Spleen (tissue), 11 donors: ENCODE results near the gene DRG1. TPM values are rescaled to one million over a fixed set of nuclear protein-coding genes. Genes with fewer than 3 reads are reported as not detected.

Experiments used
- DNase-seq: peaks from one replicate; pipeline ENCODE4 v3.0.0-alpha.2; 2020
- H3K27ac ChIP-seq, 8 donors: fragments of 200-600 bp; sonication (generic) in 7 of 8; 1 replicate in 4 of 8; 2 replicates in 4 of 8; pipeline versions ENCODE4 v1.5.0 to v1.8.0; 2016 to 2021; ENCODE audit warnings: inconsistent platforms in 4 of 8, mild to moderate bottlenecking in 4 of 8, moderate library complexity in 1 of 8
- H3K27me3 ChIP-seq, 7 donors: fragments of 200-600 bp; sonication (generic) in 6 of 7; replicated peaks in 1 of 7; 1 replicate in 4 of 7; 2 replicates in 3 of 7; pipeline versions ENCODE4 v1.5.0 to v1.8.0; 2016 to 2021; ENCODE audit warnings: inconsistent platforms in 3 of 7, mild to moderate bottlenecking in 1 of 7
- H3K36me3 ChIP-seq, 6 donors: fragments of 200-600 bp; sonication (generic) in 5 of 6; 1 replicate in 4 of 6; 2 replicates in 2 of 6; pipeline versions ENCODE4 v1.5.0 to v1.8.0; 2016 to 2021; ENCODE audit warnings: inconsistent platforms in 2 of 6
- H3K4me1 ChIP-seq, 6 donors: fragments of 200-600 bp; sonication (generic) in 5 of 6; 1 replicate in 3 of 6; 2 replicates in 3 of 6; pipeline versions ENCODE4 v1.5.0 to v1.8.0; 2016 to 2021; ENCODE audit warnings: inconsistent platforms in 3 of 6
- H3K4me3 ChIP-seq, 8 donors: fragments of 200-600 bp; sonication (generic) in 7 of 8; 1 replicate in 4 of 8; 2 replicates in 4 of 8; pipeline versions ENCODE4 v1.5.0 to v1.8.0; 2016 to 2021; ENCODE audit warnings: inconsistent platforms in 4 of 8, mild to moderate bottlenecking in 4 of 8, moderate library complexity in 2 of 8
- H3K9me3 ChIP-seq, 8 donors: fragments of 200-600 bp; sonication (generic) in 7 of 8; 1 replicate in 4 of 8; 2 replicates in 4 of 8; pipeline versions ENCODE4 v1.5.0 to v1.8.0; 2016 to 2021; ENCODE audit warnings: inconsistent platforms in 4 of 8
- CTCF ChIP-seq, 11 experiments: fragments of 200-600 bp in 7 of 11; fragments of 450-650 bp in 4 of 11; sonication (generic) in 4 of 11; IDR thresholded peaks in 8 of 11; conservative IDR thresholded peaks in 3 of 11; 1 replicate in 7 of 11; 2 replicates in 4 of 11; pipeline versions ENCODE4 v1.4.0 to v1.8.0; 2016 to 2021; ENCODE audit warnings: antibody characterized with exemption in 11 of 11, inconsistent platforms in 4 of 11, mild to moderate bottlenecking in 1 of 11
- POLR2A ChIP-seq, 3 donors: fragments of 450-650 bp; IDR thresholded peaks; one replicate each; pipeline ENCODE4 v1.5.1; 2017; ENCODE audit warnings: antibody characterized with exemption in 3 of 3, mild to moderate bottlenecking in 1 of 3
- POLR2AphosphoS5 ChIP-seq, 3 donors: sonication (generic); formaldehyde crosslinking; IDR thresholded peaks; one replicate each; pipeline ENCODE4 v1.5.1; 2017; ENCODE audit warnings: antibody characterized with exemption in 3 of 3
- WGBS, 5 donors: extraction: QIAGEN DNeasy Blood & Tissue Kit in 3 of 5; methylation state at CpG; one replicate each; pipeline versions ENCODE4 v1.1.5 to v1.1.7; 2013 to 2018; 5-methylcytosine and 5-hydroxymethylcytosine counted together
- intact Hi-C: fragments of 100-400 bp; cut with DNase I; formaldehyde crosslinking; loops from one replicate; pipeline ENCODE4 v1.15.0; 2023; ENCODE audit warnings: low total_unique reads
- polyA plus RNA-seq, 3 donors: library from polyadenylated mRNA; stranded (reverse); fragments of 200-250 nt; gene quantifications; one replicate each; pipeline ENCODE4 v1.2.1, GENCODE V29; 2013
- total RNA-seq, 7 donors: library from RNA; depleted of rRNA in 3 of 7; stranded (reverse); fragments of >200 nt in 3 of 7; fragmentation: NEBNext Ultra II Directional in 4 of 7; extraction: Animal tissue kit (Norgen Biotek cat#: 25700) in 4 of 7; gene quantifications; one replicate each; pipeline versions ENCODE4 v1.1.0 to v1.2.1, GENCODE V29; 2016 to 2021
- donor health status: healthy with polysubstance abuse.
- donor health status: DM: no; HTN: no; CAD: no; lungs with moderate emphysema.
- donor health status: DM: no; HTN: no; CAD: no.
- donor health status: Bipolar disorder and iron deficiency.
- donor health status: healthy.
- donor health status: DM: no; HTN: no; CAD: no.
- donor health status: DM: yes; HTN: yes; CAD: no.

DRG1 gene
- total and polyA plus RNA-seq, 10 donors: 33.4 to 48.6 (median 39.2) TPM

GRCh38 chr22:31440681-31441080 lies 41.3 kb downstream of the DRG1 start:
- H3K9me3 ChIP-seq: no peaks in the 10 kb centered on the region
- H3K36me3 ChIP-seq: peaks cover 0 to 100% (median 92%) of the 10 kb centered on the region in 6 donors
- no peaks in the 10 kb centered on the region for H3K27me3 ChIP-seq
- TF ChIP-seq POLR2A (IDR thresholded peaks at IDR 0.05): no peak
- TF ChIP-seq CTCF (IDR thresholded peaks at IDR 0.05 in 8 of 11, conservative IDR thresholded peaks at IDR 0.05 in 3 of 11): no peak
- no peak for TF ChIP-seq POLR2AphosphoS5 (IDR thresholded peaks at IDR 0.05)
- no peaks in the 10 kb centered on the region for H3K4me1 ChIP-seq
- no peak overlapping the region for H3K4me3 ChIP-seq
- no peak overlapping the region for H3K27ac ChIP-seq
- 93 to 96% (median 95%) methylated on average over 7 of the region's 7 CpGs for WGBS, 5 donors
- intact Hi-C loops: no loop called here
- DNase-seq: no peak

GRCh38 chr22:31441652-31442051 lies 42.2 kb downstream of the DRG1 start:
- H3K4me3 ChIP-seq: no peak overlapping the region
- DNase-seq: no peak
- H3K9me3 ChIP-seq: no peaks in the 10 kb centered on the region
- no peak overlapping the region for H3K27ac ChIP-seq
- TF ChIP-seq POLR2A (IDR thresholded peaks at IDR 0.05): no peak
- TF ChIP-seq POLR2AphosphoS5 (IDR thresholded peaks at IDR 0.05): no peak
- no peak for TF ChIP-seq CTCF (IDR thresholded peaks at IDR 0.05 in 8 of 11, conservative IDR thresholded peaks at IDR 0.05 in 3 of 11)
- H3K27me3 ChIP-seq: no peaks in the 10 kb centered on the region
- H3K36me3 ChIP-seq: peaks cover 0 to 100% (median 87%) of the 10 kb centered on the region in 6 donors
- H3K4me1 ChIP-seq: no peaks in the 10 kb centered on the region
- intact Hi-C loops: no loop called here
- WGBS, 5 donors: 88 to 97% (median 97%) methylated on average over 5 of the region's 5 CpGs

- Histone ChIP-seq H3K36me3 (peaks cover 0 to 100% (median 86%) of the 10 kb centered on the region in 6 donors), H3K27ac (no peak overlapping the region), H3K4me3 (no peak overlapping the region), H3K4me1 (no peaks in the 10 kb centered on the region), H3K9me3 (no peaks in the 10 kb centered on the region), H3K27me3 (no peaks in the 10 kb centered on the region)
- 92 to 98% (median 96%) methylated on average over 5 of the region's 5 CpGs for WGBS, 5 donors
- no peak for TF ChIP-seq CTCF (IDR thresholded peaks at IDR 0.05 in 8 of 11, conservative IDR thresholded peaks at IDR 0.05 in 3 of 11)
- no peak for TF ChIP-seq POLR2A (IDR thresholded peaks at IDR 0.05)
- TF ChIP-seq POLR2AphosphoS5 (IDR thresholded peaks at IDR 0.05): no peak
- intact Hi-C loops: no loop called here
- DNase-seq: no peak
Observed at GRCh38 chr22:31442768-31443489, 43.5 kb downstream of the DRG1 start.

- intact Hi-C loops: no loop called here
- TF ChIP-seq POLR2AphosphoS5 (IDR thresholded peaks at IDR 0.05): no peak
- TF ChIP-seq CTCF (IDR thresholded peaks at IDR 0.05 in 8 of 11, conservative IDR thresholded peaks at IDR 0.05 in 3 of 11): no peak
- no peak for TF ChIP-seq POLR2A (IDR thresholded peaks at IDR 0.05)
- Histone ChIP-seq H3K9me3 (no peaks in the 10 kb centered on the region), H3K4me1 (no peaks in the 10 kb centered on the region), H3K27me3 (no peaks in the 10 kb centered on the region), H3K4me3 (no peak overlapping the region), H3K36me3 (peaks cover 0 to 100% (median 86%) of the 10 kb centered on the region in 6 donors), H3K27ac (no peak overlapping the region)
- DNase-seq: no peak
- 92 to 96% (median 94%) methylated on average over 7 of the region's 7 CpGs for WGBS, 5 donors
Observed at GRCh38 chr22:31443516-31443915, 44.1 kb downstream of the DRG1 start.
